PFSK-1 (cell line): ENCODE measurements around the gene AKIRIN2.

Experiments used
- POLR2AphosphoS5 ChIP-seq: IDR thresholded peaks from 2 replicates; pipeline ENCODE4 v1.6.1; 2012; ENCODE audit warnings: low read depth, mild to moderate bottlenecking, control low read depth, low read length, moderate library complexity
- REST ChIP-seq, 2 experiments: IDR thresholded peaks; 2 replicates each; pipeline versions ENCODE4 v1.6.1 to v1.8.0; 2011 to 2012; ENCODE audit warnings: low read depth in 2 of 2, low read length in 2 of 2, control low read depth in 1 of 2, inconsistent platforms in 1 of 2, mild to moderate bottlenecking in 1 of 2, moderate library complexity in 1 of 2; ENCODE audit not compliant: insufficient read depth in 1 of 2

GRCh38 chr6:87674290-87674689 lies 27.7 kb downstream of the AKIRIN2 start:
- no peak for TF ChIP-seq POLR2AphosphoS5
- no peak for TF ChIP-seq REST (IDR thresholded peaks at IDR 0.05; ENCODE audit: insufficient read depth in 1 of 2, low read depth in 2 of 2, low read length in 2 of 2)
